ENCODE results near the gene SSBP3. TPM values are rescaled to one million over a fixed set of nuclear protein-coding genes. Genes with fewer than 3 reads are reported as not detected.

The SSBP3 gene
- polyA plus RNA-seq, 1 of the 3 experiments (the other 2 are of a cell fraction), result 26.2 TPM

DNA sequence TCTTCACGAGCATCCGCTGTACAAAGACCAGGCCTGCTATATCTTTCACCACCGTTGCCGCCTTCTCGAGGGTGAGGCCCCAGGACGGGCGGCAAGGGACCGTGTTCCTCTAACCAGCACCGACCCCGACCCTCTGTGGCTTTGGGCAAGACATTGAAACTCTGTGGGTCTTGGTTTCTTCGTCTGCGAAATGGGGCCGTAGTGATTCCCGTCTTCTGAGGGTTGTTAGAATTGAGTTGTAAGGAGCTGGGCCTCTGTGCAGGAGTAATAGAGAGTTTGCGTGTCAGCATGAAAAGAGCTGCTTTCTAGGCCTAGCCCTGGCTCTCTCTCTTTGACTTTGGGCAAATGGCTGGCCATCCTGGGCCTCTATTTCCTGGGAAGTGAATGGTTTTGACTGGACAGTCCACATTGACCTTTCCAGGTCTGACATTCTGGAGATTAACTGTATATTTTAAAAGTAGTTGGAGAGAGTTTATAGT, 205.6 kb downstream of the SSBP3 start:
- H4K20me1 ChIP-seq (ENCODE audit: insufficient read depth), result no peaks in the 10 kb centered on the region
- no peaks in the 10 kb centered on the region for H3K27me3 ChIP-seq (ENCODE audit: insufficient read depth)
- peaks cover 13% of the 10 kb centered on the region in 2 experiments for H3K36me3 ChIP-seq (replicated peaks in 1 of 2; ENCODE audit: control insufficient read depth in 1 of 2, insufficient read depth in 2 of 2, low read length in 1 of 2)
- no peaks in the 10 kb centered on the region for H3K9me2 ChIP-seq
- POLR2A ChIA-PET, result interaction anchor here (1.3 to 1.9 kb wide), 2 partner anchors 20 to 27 kb away, joined by 3 to 4 read pairs; no protein-coding TSS in a partner anchor
- H3K27ac ChIP-seq (ENCODE audit: low read depth in 2 of 2, low read length in 1 of 2), result peak overlapping the region in 1 of 2 experiments; percentile 20; a peak in 2 of 4 replicates
- H3K9ac ChIP-seq, result peak overlapping the region; percentile 92
- peak overlapping the region; percentile 85 for H3K4me2 ChIP-seq
- DNase-seq, result no peak
- no peaks in the 10 kb centered on the region for H3F3A ChIP-seq (replicated peaks; ENCODE audit: insufficient read depth)
- 1% methylated on average over 7 of the region's 15 CpGs for WGBS (ENCODE audit: low lambda C conversion rate)
- H3K9me3 ChIP-seq, result no peaks in the 10 kb centered on the region
- peak overlapping the region; percentile 90 to 96 for H3K4me3 ChIP-seq (ENCODE audit: low read depth in 2 of 2, low read length in 1 of 2)
- H3K79me2 ChIP-seq (ENCODE audit: insufficient read depth), result peaks cover 42% of the 10 kb centered on the region
- TF ChIP-seq ELF1 (IDR thresholded peaks at IDR 0.05) (no peak), TCF12 (IDR thresholded peaks at IDR 0.05) (no peak), MEF2A (IDR thresholded peaks at IDR 0.05; ENCODE audit: borderline replicate concordance, low read depth) (no peak), FOXM1 (IDR thresholded peaks at IDR 0.05; ENCODE audit: low read depth) (no peak), RFX5 (IDR thresholded peaks at IDR 0.05; ENCODE audit: low read length) (no peak), EZH2phosphoT487 (IDR thresholded peaks at IDR 0.05; ENCODE audit: borderline replicate concordance, low read depth) (no peak), POLR2AphosphoS5 (IDR thresholded peaks at IDR 0.05; ENCODE audit: low read depth, low read length) (no peak), JUND (IDR thresholded peaks at IDR 0.05) (no peak), TEAD4 (IDR thresholded peaks at IDR 0.05; ENCODE audit: borderline replicate concordance, insufficient read depth) (no peak), FOXJ3 (CRISPR knock-in tag; IDR thresholded peaks at IDR 0.05) (no peak), RCOR1 (IDR thresholded peaks at IDR 0.05; ENCODE audit: low read length) (no peak)
- TF ChIP-seq, protein P1, sequence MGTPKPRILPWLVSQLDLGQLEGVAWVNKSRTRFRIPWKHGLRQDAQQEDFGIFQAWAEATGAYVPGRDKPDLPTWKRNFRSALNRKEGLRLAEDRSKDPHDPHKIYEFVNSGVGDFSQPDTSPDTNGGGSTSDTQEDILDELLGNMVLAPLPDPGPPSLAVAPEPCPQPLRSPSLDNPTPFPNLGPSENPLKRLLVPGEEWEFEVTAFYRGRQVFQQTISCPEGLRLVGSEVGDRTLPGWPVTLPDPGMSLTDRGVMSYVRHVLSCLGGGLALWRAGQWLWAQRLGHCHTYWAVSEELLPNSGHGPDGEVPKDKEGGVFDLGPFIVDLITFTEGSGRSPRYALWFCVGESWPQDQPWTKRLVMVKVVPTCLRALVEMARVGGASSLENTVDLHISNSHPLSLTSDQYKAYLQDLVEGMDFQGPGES (IDR thresholded peaks at IDR 0.05; ENCODE audit: low read depth, low read length), result no peak
- TF ChIP-seq, protein P2, sequence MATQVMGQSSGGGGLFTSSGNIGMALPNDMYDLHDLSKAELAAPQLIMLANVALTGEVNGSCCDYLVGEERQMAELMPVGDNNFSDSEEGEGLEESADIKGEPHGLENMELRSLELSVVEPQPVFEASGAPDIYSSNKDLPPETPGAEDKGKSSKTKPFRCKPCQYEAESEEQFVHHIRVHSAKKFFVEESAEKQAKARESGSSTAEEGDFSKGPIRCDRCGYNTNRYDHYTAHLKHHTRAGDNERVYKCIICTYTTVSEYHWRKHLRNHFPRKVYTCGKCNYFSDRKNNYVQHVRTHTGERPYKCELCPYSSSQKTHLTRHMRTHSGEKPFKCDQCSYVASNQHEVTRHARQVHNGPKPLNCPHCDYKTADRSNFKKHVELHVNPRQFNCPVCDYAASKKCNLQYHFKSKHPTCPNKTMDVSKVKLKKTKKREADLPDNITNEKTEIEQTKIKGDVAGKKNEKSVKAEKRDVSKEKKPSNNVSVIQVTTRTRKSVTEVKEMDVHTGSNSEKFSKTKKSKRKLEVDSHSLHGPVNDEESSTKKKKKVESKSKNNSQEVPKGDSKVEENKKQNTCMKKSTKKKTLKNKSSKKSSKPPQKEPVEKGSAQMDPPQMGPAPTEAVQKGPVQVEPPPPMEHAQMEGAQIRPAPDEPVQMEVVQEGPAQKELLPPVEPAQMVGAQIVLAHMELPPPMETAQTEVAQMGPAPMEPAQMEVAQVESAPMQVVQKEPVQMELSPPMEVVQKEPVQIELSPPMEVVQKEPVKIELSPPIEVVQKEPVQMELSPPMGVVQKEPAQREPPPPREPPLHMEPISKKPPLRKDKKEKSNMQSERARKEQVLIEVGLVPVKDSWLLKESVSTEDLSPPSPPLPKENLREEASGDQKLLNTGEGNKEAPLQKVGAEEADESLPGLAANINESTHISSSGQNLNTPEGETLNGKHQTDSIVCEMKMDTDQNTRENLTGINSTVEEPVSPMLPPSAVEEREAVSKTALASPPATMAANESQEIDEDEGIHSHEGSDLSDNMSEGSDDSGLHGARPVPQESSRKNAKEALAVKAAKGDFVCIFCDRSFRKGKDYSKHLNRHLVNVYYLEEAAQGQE (IDR thresholded peaks at IDR 0.05; ENCODE audit: low read depth, low read length), result no peak
- TF ChIP-seq, protein P3, sequence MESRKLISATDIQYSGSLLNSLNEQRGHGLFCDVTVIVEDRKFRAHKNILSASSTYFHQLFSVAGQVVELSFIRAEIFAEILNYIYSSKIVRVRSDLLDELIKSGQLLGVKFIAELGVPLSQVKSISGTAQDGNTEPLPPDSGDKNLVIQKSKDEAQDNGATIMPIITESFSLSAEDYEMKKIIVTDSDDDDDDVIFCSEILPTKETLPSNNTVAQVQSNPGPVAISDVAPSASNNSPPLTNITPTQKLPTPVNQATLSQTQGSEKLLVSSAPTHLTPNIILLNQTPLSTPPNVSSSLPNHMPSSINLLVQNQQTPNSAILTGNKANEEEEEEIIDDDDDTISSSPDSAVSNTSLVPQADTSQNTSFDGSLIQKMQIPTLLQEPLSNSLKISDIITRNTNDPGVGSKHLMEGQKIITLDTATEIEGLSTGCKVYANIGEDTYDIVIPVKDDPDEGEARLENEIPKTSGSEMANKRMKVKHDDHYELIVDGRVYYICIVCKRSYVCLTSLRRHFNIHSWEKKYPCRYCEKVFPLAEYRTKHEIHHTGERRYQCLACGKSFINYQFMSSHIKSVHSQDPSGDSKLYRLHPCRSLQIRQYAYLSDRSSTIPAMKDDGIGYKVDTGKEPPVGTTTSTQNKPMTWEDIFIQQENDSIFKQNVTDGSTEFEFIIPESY (IDR thresholded peaks at IDR 0.05; ENCODE audit: borderline replicate concordance, low read depth), result no peak
- peaks cover 0 to 14% of the 10 kb centered on the region in 2 experiments; a peak in 2 of 4 replicates for H3K4me1 ChIP-seq (ENCODE audit: control insufficient read depth in 1 of 2, insufficient read depth in 2 of 2, low read depth in 1 of 2, low read length in 1 of 2)
- peak overlapping the region; percentile 96 for H2AFZ ChIP-seq (ENCODE audit: low read depth)
- CTCF ChIA-PET, result interaction anchor here (0.7 to 2.1 kb wide), 6 partner anchors 13 to 289 kb away, joined by 3 to 5 read pairs (median 4); no protein-coding TSS in a partner anchor
